B cell (primary cell): ENCODE measurements around the gene SH3BP2. TPM values are rescaled to one million over a fixed set of nuclear protein-coding genes. Genes with fewer than 3 reads are reported as not detected.

Source experiments
- ATAC-seq: fragments of 200-7000 bp; cut with Tn5 transposase; one replicate; pipeline ENCODE4 v1.10.0; 2021; ENCODE audit warnings: low read depth, mild to moderate bottlenecking, moderate number of reproducible peaks, moderate library complexity
- CTCF ChIA-PET: fragments of 350-600 bp; sonication (Branson Sonifier 250); formaldehyde crosslinking; loops from one replicate; lab custom pipeline; 2021; ENCODE audit warnings: antibody characterized with exemption, inconsistent platforms; lab: Charles Lee
- POLR2A ChIA-PET: fragments of 350-600 bp; sonication (Branson Sonifier 250); formaldehyde crosslinking; loops from one replicate; lab custom pipeline; 2021; ENCODE audit warnings: antibody characterized with exemption; lab: Charles Lee
- DNase-seq: peaks from one replicate; pipeline ENCODE4 v3.0.0; 2013
- H2AFZ ChIP-seq: 2 replicates; pipeline ENCODE4 v1.6.1; 2012; ENCODE audit warnings: mild to moderate bottlenecking, low read depth, low read length; ENCODE audit not compliant: insufficient read depth, poor library complexity, severe bottlenecking
- H3K27ac ChIP-seq, 2 donors: 1 replicate in 1 of 2; 2 replicates in 1 of 2; pipeline ENCODE4 v1.5.1; 2012 to 2013; ENCODE audit warnings: low read length in 2 of 2, mild to moderate bottlenecking in 2 of 2, moderate library complexity in 1 of 2
- H3K27me3 ChIP-seq, 4 experiments: fragments of 200-600 bp in 1 of 4; sonication (generic) in 1 of 4; replicated peaks in 1 of 4; 1 replicate in 2 of 4; 2 replicates in 2 of 4; pipeline versions ENCODE4 v1.6.1 to v1.7.0; 2013 to 2016; ENCODE audit warnings: low read length in 3 of 4, mild to moderate bottlenecking in 2 of 4, mixed read lengths in 1 of 4, moderate library complexity in 1 of 4; ENCODE audit not compliant: insufficient read depth in 4 of 4, control insufficient read depth in 3 of 4; ENCODE audit errors: control extremely low read depth in 1 of 4
- H3K36me3 ChIP-seq, 2 experiments: replicated peaks in 1 of 2; 1 replicate in 1 of 2; 2 replicates in 1 of 2; pipeline versions ENCODE4 v1.6.1 to v1.7.1; 2013; ENCODE audit warnings: low read length in 1 of 2; ENCODE audit not compliant: insufficient read depth in 2 of 2, control insufficient read depth in 1 of 2; ENCODE audit errors: control extremely low read depth in 1 of 2, extremely low read depth in 1 of 2
- H3K4me1 ChIP-seq, 2 donors: fragments of 200-600 bp in 1 of 2; sonication (generic) in 1 of 2; 1 replicate in 1 of 2; 2 replicates in 1 of 2; pipeline versions ENCODE4 v1.5.1 to v1.6.1; 2013 to 2017; ENCODE audit warnings: low read length in 2 of 2; ENCODE audit not compliant: control insufficient read depth in 2 of 2, insufficient read depth in 2 of 2
- H3K4me2 ChIP-seq: replicated peaks from 2 replicates; pipeline ENCODE3; 2012; ENCODE audit warnings: mild to moderate bottlenecking, low read depth, low read length; ENCODE audit not compliant: poor library complexity, severe bottlenecking
- H3K4me3 ChIP-seq, 5 experiments: fragments of 200-600 bp in 1 of 5; sonication (generic) in 1 of 5; 1 replicate in 3 of 5; 2 replicates in 2 of 5; pipeline versions ENCODE4 v1.5.1 to v1.7.0; 2011 to 2016; ENCODE audit warnings: low read length in 4 of 5, mild to moderate bottlenecking in 4 of 5, low read depth in 2 of 5, control low read depth in 1 of 5, moderate library complexity in 1 of 5; ENCODE audit not compliant: insufficient read depth in 1 of 5; ENCODE audit errors: control extremely low read depth in 1 of 5, extremely low read depth in 1 of 5
- H3K79me2 ChIP-seq: fragments of 200-600 bp; sonication (generic); one replicate; pipeline ENCODE4 v1.6.0; 2016; ENCODE audit warnings: low read length; ENCODE audit not compliant: control insufficient read depth, insufficient read depth
- H3K9ac ChIP-seq: fragments of 200-600 bp; sonication (generic); 2 replicates; pipeline ENCODE4 v1.6.1; 2017; ENCODE audit warnings: mild to moderate bottlenecking, low read length, moderate library complexity
- H3K9me3 ChIP-seq, 3 donors: one replicate each; pipeline versions ENCODE4 v1.6.1 to v1.7.1; 2013; ENCODE audit warnings: low read length in 2 of 3; ENCODE audit not compliant: control insufficient read depth in 2 of 3, insufficient read depth in 1 of 3; ENCODE audit errors: control extremely low read depth in 1 of 3
- H4K20me1 ChIP-seq: 2 replicates; pipeline ENCODE4 v1.6.0; 2012; ENCODE audit warnings: mild to moderate bottlenecking, low read length; ENCODE audit not compliant: insufficient read depth, control insufficient read depth, poor library complexity, severe bottlenecking
- H3K27ac Mint-ChIP-seq: one replicate; pipeline ENCODE4 v1.8.0; 2021; ENCODE audit warnings: mixed read lengths
- H3K27me3 Mint-ChIP-seq: one replicate; pipeline ENCODE4 v1.8.0; 2021; ENCODE audit warnings: mixed read lengths
- H3K4me1 Mint-ChIP-seq: one replicate; pipeline ENCODE4 v1.8.0; 2021; ENCODE audit warnings: mixed read lengths
- H3K4me3 Mint-ChIP-seq: one replicate; pipeline ENCODE4 v1.8.0; 2021; ENCODE audit warnings: mixed read lengths
- H3K9me3 Mint-ChIP-seq: one replicate; pipeline ENCODE4 v1.8.0; 2022; ENCODE audit warnings: mixed read lengths; ENCODE audit not compliant: insufficient read depth
- EZH2 ChIP-seq: IDR thresholded peaks from 2 replicates; pipeline ENCODE4 v1.6.1; 2012; ENCODE audit warnings: borderline replicate concordance, low read depth, mild to moderate bottlenecking, moderate library complexity, low read length; ENCODE audit not compliant: insufficient read depth, poor library complexity, severe bottlenecking
- WGBS: methylation state at CpG from one replicate; pipeline ENCODE4 v1.1.5; 2013; ENCODE audit warnings: missing lambda C conversion rate; ENCODE audit not compliant: insufficient coverage; 5-methylcytosine and 5-hydroxymethylcytosine counted together
- intact Hi-C: fragments of 100-400 bp; cut with micrococcal nuclease; formaldehyde crosslinking; loops from one replicate; pipeline ENCODE4 v1.10.0; 2022
- polyA plus RNA-seq: library from polyadenylated mRNA; depleted of rRNA; stranded (reverse); fragments of >200 nt; gene quantifications from 2 replicates; pipeline ENCODE4 v1.2.3, GENCODE V29; 2012
- total RNA-seq, 2 donors: library from RNA; stranded (reverse); fragments of 120-200 nt in 1 of 2; gene quantifications; 1 replicate in 1 of 2; 2 replicates in 1 of 2; pipeline versions ENCODE4 v1.2.3 to v1.2.4, GENCODE V29; 2013 to 2022
- TF ChIP-seq, protein P1 (sequence below): fragments of 200-600 bp; IDR thresholded peaks from one replicate; pipeline ENCODE4 v1.8.0; 2022; ENCODE audit warnings: antibody characterized with exemption, mild to moderate bottlenecking

SH3BP2 gene
- total and polyA plus RNA-seq, 2 donors (not counting 1 experiment from before 2014, with no cell fraction given): 30.8 to 219 TPM

GRCh38 chr4:2862528-2862927 lies 69.6 kb downstream of the SH3BP2 start:
- Mint-ChIP-seq H3K4me3 (peak overlapping the region; percentile 0), H3K27me3 (no peaks in the 10 kb centered on the region), H3K9me3 (no peaks in the 10 kb centered on the region), H3K27ac (peak overlapping the region; percentile 38), H3K4me1 (peaks cover 88% of the 10 kb centered on the region)
- H3K4me3 ChIP-seq: no peak overlapping the region
- H3K4me2 ChIP-seq: peak overlapping the region; percentile 51
- no peaks in the 10 kb centered on the region for H3K27me3 ChIP-seq
- CTCF ChIA-PET: interaction anchor here (0.5 to 2.5 kb wide), 8 partner anchors 9 to 257 kb away, joined by 3 to 13 read pairs (median 4); no protein-coding TSS in a partner anchor
- ATAC-seq (no peak), DNase-seq (no peak)
- H2AFZ ChIP-seq: no peak overlapping the region
- peaks cover 100% of the 10 kb centered on the region for H3K79me2 ChIP-seq
- H3K9ac ChIP-seq: peak overlapping the region; percentile 28
- H3K36me3 ChIP-seq: peaks cover 0 to 21% of the 10 kb centered on the region in 2 experiments
- peak overlapping the region in 1 of 2 donors; percentile 76 for H3K27ac ChIP-seq
- POLR2A ChIA-PET: interaction anchor here (0.6 to 2.8 kb wide), 3 partner anchors 12 to 110 kb away, joined by 4 to 7 read pairs (median 4); no protein-coding TSS in a partner anchor
- intact Hi-C loops: no loop called here
- no CpG with 5 or more reads among the region's 1 CpG for WGBS
- H3K4me1 ChIP-seq: peaks cover 85 to 91% of the 10 kb centered on the region in 2 donors
- TF ChIP-seq EZH2: no peak
- TF ChIP-seq, protein P1, sequence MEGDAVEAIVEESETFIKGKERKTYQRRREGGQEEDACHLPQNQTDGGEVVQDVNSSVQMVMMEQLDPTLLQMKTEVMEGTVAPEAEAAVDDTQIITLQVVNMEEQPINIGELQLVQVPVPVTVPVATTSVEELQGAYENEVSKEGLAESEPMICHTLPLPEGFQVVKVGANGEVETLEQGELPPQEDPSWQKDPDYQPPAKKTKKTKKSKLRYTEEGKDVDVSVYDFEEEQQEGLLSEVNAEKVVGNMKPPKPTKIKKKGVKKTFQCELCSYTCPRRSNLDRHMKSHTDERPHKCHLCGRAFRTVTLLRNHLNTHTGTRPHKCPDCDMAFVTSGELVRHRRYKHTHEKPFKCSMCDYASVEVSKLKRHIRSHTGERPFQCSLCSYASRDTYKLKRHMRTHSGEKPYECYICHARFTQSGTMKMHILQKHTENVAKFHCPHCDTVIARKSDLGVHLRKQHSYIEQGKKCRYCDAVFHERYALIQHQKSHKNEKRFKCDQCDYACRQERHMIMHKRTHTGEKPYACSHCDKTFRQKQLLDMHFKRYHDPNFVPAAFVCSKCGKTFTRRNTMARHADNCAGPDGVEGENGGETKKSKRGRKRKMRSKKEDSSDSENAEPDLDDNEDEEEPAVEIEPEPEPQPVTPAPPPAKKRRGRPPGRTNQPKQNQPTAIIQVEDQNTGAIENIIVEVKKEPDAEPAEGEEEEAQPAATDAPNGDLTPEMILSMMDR: no peak
- H3K9me3 ChIP-seq: peaks cover 0 to 5% (median 0%) of the 10 kb centered on the region in 3 donors
- peaks cover 87% of the 10 kb centered on the region for H4K20me1 ChIP-seq

DNA sequence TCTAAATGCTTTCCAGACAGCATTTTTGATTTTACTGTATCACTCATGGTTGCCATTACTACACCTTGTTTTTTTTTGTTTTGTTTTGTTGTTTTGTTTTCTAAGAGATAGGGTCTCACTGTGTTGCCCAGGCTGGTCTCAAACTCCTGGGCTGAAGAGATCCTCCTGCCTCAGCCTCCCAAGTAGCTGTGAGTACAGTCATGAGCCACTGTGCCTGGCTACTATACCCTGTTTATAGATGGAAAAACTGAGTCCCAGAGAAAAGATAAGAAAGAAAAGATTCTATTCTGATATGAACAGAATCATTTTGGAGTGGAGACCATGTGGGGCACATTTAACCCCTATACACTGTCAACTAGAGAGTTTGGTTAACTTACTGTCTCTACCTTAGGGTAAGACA lies 70.8 kb downstream of the SH3BP2 start:
- ChIA-PET POLR2A (no interaction called here), CTCF (no interaction called here)
- H4K20me1 ChIP-seq: peaks cover 89% of the 10 kb centered on the region
- no peaks in the 10 kb centered on the region for H3K27me3 ChIP-seq
- H3K79me2 ChIP-seq: peaks cover 100% of the 10 kb centered on the region
- peak overlapping the region; percentile 51 for H3K4me2 ChIP-seq
- DNase-seq: no peak
- intact Hi-C loops: no loop called here
- no peak for TF ChIP-seq EZH2
- TF ChIP-seq, protein P1: no peak
- Mint-ChIP-seq H3K4me1 (peaks cover 88% of the 10 kb centered on the region), H3K9me3 (no peaks in the 10 kb centered on the region), H3K27ac (no peak overlapping the region), H3K4me3 (no peak overlapping the region), H3K27me3 (no peaks in the 10 kb centered on the region)
- H3K9me3 ChIP-seq: peaks cover 0 to 5% (median 0%) of the 10 kb centered on the region in 3 donors
- H3K9ac ChIP-seq: no peak overlapping the region
- no peak overlapping the region for H2AFZ ChIP-seq
- H3K4me1 ChIP-seq: peaks cover 83 to 91% of the 10 kb centered on the region in 2 donors
- ATAC-seq: no peak
- no peak overlapping the region for H3K4me3 ChIP-seq
- H3K36me3 ChIP-seq: peaks cover 0 to 21% of the 10 kb centered on the region in 2 experiments
- H3K27ac ChIP-seq: peak overlapping the region in 1 of 2 donors; percentile 76
